GM19468 (cell line): ENCODE measurements around the gene ADH1C.

ENCODE experiments used
- ATAC-seq: cut with Tn5 transposase; IDR thresholded peaks from one replicate; pipeline ENCODE4 v1.9.1; 2021; ENCODE audit warnings: mild to moderate bottlenecking, moderate library complexity, moderate number of reproducible peaks; ENCODE audit not compliant: unreplicated experiment; ENCODE audit errors: extremely low read depth

The ADH1C gene

GRCh38 chr4:99310389-99310788, 42.2 kb downstream of the ADH1C start:
- ATAC-seq: no peak

GRCh38 chr4:99305638-99306400, 46.7 kb downstream of the ADH1C start:
- ATAC-seq: no peak

GRCh38 chr4:99301376-99302164, 51.0 kb downstream of the ADH1C start:
- no peak for ATAC-seq

DNA sequence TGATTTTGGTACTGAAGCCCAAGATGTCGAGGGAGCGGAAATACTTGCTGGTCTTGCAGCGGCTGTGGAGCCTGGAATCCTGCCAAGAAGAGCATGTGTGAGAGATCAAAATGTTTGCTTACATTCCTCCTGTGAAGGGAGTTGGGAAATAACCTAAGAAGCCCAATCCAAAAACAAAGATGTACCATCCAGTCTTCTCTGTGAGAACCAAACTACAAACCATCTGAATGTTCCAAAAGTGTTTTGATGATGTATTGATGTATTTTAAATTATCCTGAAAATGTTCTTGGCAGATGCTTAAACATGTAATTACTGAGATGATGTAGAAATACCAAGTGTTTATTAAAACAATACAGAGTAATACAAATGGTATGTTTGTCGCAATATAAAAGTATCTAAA, 51.6 kb downstream of the ADH1C start:
- ATAC-seq: no peak

- no peak for ATAC-seq
Observed at GRCh38 chr4:99293357-99293756, 59.2 kb downstream of the ADH1C start.

- no peak for ATAC-seq
Observed at GRCh38 chr4:99290848-99291786, 61.4 kb downstream of the ADH1C start, which contains the start of gene ADH1A. TSS of gene ADH1A (minus strand) at chr4:99290985. CDS start at chr4:99290914, 71 bp downstream.
